ENCODE measurements around the gene CUBN.

DNA sequence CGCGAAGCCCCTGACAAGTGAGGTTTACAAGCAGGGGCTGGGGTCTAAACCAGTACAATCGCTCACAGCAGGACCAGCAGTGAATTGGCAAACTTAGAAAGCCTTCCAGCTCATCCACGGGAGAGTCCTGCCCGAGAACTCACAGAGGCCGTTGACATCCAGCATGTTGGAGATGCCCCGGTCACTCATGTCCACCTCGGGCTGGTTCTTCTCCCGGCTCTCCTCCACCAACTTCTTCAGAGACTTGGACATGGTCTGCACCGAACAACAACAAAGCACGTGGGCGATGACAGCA lies 312.8 kb downstream of the CUBN start:
- no peak for TF ChIP-seq CTCF (IDR thresholded peaks at IDR 0.05; ENCODE audit: insufficient read depth, low read depth, low read length)
- no peak for TF ChIP-seq EZH2 (IDR thresholded peaks at IDR 0.05; ENCODE audit: insufficient read depth, low read length)

Measured in astrocyte (in vitro differentiated cells and primary cell).